CD4-positive, alpha-beta T cell (primary cell): ENCODE results near the gene PPT1. TPM values are rescaled to one million over a fixed set of nuclear protein-coding genes. Genes with fewer than 3 reads are reported as not detected.

Experiments
- ATAC-seq: fragments of 200-7000 bp; cut with Tn5 transposase; one replicate; pipeline ENCODE4 v1.10.0; 2022; ENCODE audit warnings: mild to moderate bottlenecking; ENCODE audit not compliant: poor library complexity
- CTCF ChIA-PET: fragments of 350-600 bp; sonication (Branson Sonifier 250); formaldehyde crosslinking; loops from one replicate; lab custom pipeline; 2021; ENCODE audit warnings: antibody characterized with exemption, inconsistent platforms; lab: Charles Lee
- POLR2A ChIA-PET: fragments of 350-600 bp; sonication (Branson Sonifier 250); formaldehyde crosslinking; loops from one replicate; lab custom pipeline; 2021; ENCODE audit warnings: antibody characterized with exemption, inconsistent platforms; lab: Charles Lee
- DNase-seq, 14 experiments: peaks; one replicate each; pipeline ENCODE4 v3.0.0-alpha.2; 2013 to 2020; ENCODE audit warnings: mixed read lengths in 2 of 14
- H3K27ac ChIP-seq, 2 donors: one replicate each; pipeline versions ENCODE4 v1.5.1 to v1.7.0; 2013; ENCODE audit warnings: low read length in 2 of 2, low read depth in 1 of 2, mild to moderate bottlenecking in 1 of 2
- H3K27me3 ChIP-seq, 2 experiments: 1 replicate in 1 of 2; 2 replicates in 1 of 2; pipeline versions ENCODE4 v1.6.1 to v1.7.0; 2013; ENCODE audit warnings: low read length in 2 of 2, control low read depth in 1 of 2, mild to moderate bottlenecking in 1 of 2, moderate library complexity in 1 of 2; ENCODE audit not compliant: insufficient read depth in 2 of 2, control insufficient read depth in 1 of 2
- H3K36me3 ChIP-seq: one replicate; pipeline ENCODE4 v1.6.1; 2013; ENCODE audit warnings: low read length, control low read depth; ENCODE audit not compliant: insufficient read depth
- H3K4me1 ChIP-seq: one replicate; pipeline ENCODE4 v1.6.1; 2013; ENCODE audit warnings: low read length, control low read depth; ENCODE audit not compliant: insufficient read depth
- H3K4me3 ChIP-seq: one replicate; pipeline ENCODE4 v1.5.1; 2013; ENCODE audit warnings: mild to moderate bottlenecking, low read length, moderate library complexity
- H3K9me3 ChIP-seq, 2 experiments: 1 replicate in 1 of 2; 2 replicates in 1 of 2; pipeline versions ENCODE4 v1.6.1 to v1.7.0; 2013; ENCODE audit warnings: low read length in 2 of 2, mild to moderate bottlenecking in 2 of 2, control low read depth in 1 of 2, moderate library complexity in 1 of 2; ENCODE audit not compliant: control insufficient read depth in 1 of 2, insufficient read depth in 1 of 2
- H3K27ac Mint-ChIP-seq: one replicate; pipeline ENCODE4 v1.8.0; 2020; ENCODE audit warnings: mixed read lengths
- H3K27me3 Mint-ChIP-seq: one replicate; pipeline ENCODE4 v1.8.0; 2021; ENCODE audit warnings: mixed read lengths
- H3K36me3 Mint-ChIP-seq: one replicate; pipeline ENCODE4 v1.8.0; 2021; ENCODE audit warnings: low read depth, mixed read lengths
- H3K4me1 Mint-ChIP-seq: one replicate; pipeline ENCODE4 v1.8.0; 2021; ENCODE audit warnings: low read depth, mixed read lengths
- H3K4me3 Mint-ChIP-seq: one replicate; pipeline ENCODE4 v1.8.0; 2020; ENCODE audit warnings: mild to moderate bottlenecking, mixed read lengths
- H3K9me3 Mint-ChIP-seq: one replicate; pipeline ENCODE4 v1.8.0; 2020; ENCODE audit warnings: mixed read lengths
- intact Hi-C, 2 experiments: fragments of 100-400 bp; cut with DNase I in 1 of 2; cut with micrococcal nuclease in 1 of 2; formaldehyde crosslinking; loops; one replicate each; pipeline versions ENCODE4 v1.15.1 to v1.9.0; 2023 to 2025; cut with DNase I, micrococcal nuclease
- total RNA-seq, 174 experiments: library from RNA in 2 of 174; stranded (reverse) in 2 of 174; gene quantifications; one replicate each; pipeline ENCODE4 v1.2.3 and lab custom pipeline; 2021 to 2026
- TF ChIP-seq, protein P1 (sequence below): fragments of 200-600 bp; IDR thresholded peaks from one replicate; pipeline ENCODE4 v1.8.0; 2022; ENCODE audit warnings: antibody characterized with exemption, mild to moderate bottlenecking

The PPT1 gene
- total RNA-seq, 2 experiments from 2014 or later, result 31.9 to 34.5 TPM

DNA sequence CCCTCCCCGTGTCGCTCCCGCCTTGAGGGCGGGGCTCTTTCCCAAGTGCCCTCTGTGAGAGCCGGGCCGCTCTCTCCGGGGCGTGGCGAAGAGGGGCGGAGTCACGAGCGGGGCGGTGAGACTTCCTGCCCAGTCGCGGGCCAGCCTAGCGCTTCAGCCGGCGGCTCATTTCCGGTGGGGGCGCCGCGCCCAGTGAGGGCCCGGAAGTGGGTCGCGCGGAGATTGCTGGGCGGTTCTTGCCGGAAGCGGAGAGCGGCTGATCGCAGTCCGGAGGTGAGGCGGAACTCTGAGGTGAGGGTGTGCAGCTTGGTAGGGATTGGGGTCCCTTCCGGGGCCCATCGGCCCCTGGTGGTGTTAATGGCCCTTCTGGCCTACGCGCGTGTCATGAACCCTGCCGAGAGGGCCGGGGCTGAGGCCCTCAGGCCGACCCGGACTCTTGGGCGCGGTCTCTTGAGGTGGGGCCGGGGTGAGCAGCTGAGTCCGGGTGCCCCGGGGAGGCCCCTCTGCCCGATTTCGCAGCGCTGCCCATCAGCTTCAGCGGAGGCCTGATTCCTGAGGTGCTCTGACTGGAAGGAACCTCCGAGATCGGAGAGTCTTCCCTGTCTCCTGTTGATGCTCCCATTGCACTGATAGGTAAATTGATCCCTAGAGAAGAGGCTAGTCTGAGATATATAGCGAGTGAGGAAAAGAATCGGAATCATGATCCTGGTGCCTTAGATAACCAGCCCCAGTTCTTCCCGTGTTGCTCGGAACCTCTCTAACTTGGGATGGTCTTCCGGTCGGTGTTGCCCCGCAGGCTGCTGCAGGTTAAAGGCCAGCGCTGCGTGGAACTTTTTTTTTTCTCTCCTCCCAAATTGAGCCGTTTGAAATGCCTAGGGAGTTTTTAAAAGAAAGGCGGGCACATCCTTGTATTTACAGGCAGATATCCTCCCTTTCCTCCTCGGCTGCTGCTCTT is 56.3 kb downstream of the PPT1 start, which contains the start of gene CAP1:
Gene CAP1, plus strand, starts transcription at position 219 of the 955 bp plus-strand sequence. CDS start 18,618 bp downstream, outside the sequence.
- CTCF ChIA-PET, result interaction anchor here (1.3 kb wide), 1 partner anchor 8 kb away, joined by 4 read pairs; no protein-coding TSS in a partner anchor
- peaks cover 83% of the 10 kb centered on the region for H3K4me1 Mint-ChIP-seq
- H3K27ac ChIP-seq, result peak within 1 kb of the TSS; percentile 88 to 93
- H3K27ac Mint-ChIP-seq, result peak within 1 kb of the TSS; percentile 95
- peak within 1 kb of the TSS; percentile 100 for H3K4me3 ChIP-seq
- ATAC-seq, result peak; percentile 88
- DNase-seq, result peak; percentile 99 to 100 (median 100)
- H3K36me3 Mint-ChIP-seq, result peaks cover 55% of the 10 kb centered on the region
- peaks cover 14% of the 10 kb centered on the region for H3K36me3 ChIP-seq
- no peaks in the 10 kb centered on the region for H3K9me3 Mint-ChIP-seq
- H3K4me3 Mint-ChIP-seq, result peak within 1 kb of the TSS; percentile 98
- TF ChIP-seq, protein P1, sequence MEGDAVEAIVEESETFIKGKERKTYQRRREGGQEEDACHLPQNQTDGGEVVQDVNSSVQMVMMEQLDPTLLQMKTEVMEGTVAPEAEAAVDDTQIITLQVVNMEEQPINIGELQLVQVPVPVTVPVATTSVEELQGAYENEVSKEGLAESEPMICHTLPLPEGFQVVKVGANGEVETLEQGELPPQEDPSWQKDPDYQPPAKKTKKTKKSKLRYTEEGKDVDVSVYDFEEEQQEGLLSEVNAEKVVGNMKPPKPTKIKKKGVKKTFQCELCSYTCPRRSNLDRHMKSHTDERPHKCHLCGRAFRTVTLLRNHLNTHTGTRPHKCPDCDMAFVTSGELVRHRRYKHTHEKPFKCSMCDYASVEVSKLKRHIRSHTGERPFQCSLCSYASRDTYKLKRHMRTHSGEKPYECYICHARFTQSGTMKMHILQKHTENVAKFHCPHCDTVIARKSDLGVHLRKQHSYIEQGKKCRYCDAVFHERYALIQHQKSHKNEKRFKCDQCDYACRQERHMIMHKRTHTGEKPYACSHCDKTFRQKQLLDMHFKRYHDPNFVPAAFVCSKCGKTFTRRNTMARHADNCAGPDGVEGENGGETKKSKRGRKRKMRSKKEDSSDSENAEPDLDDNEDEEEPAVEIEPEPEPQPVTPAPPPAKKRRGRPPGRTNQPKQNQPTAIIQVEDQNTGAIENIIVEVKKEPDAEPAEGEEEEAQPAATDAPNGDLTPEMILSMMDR, result no peak
- H3K27me3 Mint-ChIP-seq, result no peaks in the 10 kb centered on the region
- intact Hi-C loops, result loop anchor here (1.0 to 10.0 kb wide), 7 partner anchors 9 to 654 kb away; partner anchors contain the start of genes ZMPSTE24 (in 2 of the 2), NFYC (in 1 of the 2), RLF (in 1 of the 2) and ZNF684 (in 1 of the 2)
- peaks cover 77% of the 10 kb centered on the region for H3K4me1 ChIP-seq
- no peaks in the 10 kb centered on the region for H3K27me3 ChIP-seq
- no peaks in the 10 kb centered on the region for H3K9me3 ChIP-seq
- POLR2A ChIA-PET, result interaction anchor here (0.6 to 3.4 kb wide), 12 partner anchors 9 to 341 kb away, joined by 3 to 56 read pairs (median 4); partner anchors contain the start of genes SMAP2 and ZMPSTE24

DNA sequence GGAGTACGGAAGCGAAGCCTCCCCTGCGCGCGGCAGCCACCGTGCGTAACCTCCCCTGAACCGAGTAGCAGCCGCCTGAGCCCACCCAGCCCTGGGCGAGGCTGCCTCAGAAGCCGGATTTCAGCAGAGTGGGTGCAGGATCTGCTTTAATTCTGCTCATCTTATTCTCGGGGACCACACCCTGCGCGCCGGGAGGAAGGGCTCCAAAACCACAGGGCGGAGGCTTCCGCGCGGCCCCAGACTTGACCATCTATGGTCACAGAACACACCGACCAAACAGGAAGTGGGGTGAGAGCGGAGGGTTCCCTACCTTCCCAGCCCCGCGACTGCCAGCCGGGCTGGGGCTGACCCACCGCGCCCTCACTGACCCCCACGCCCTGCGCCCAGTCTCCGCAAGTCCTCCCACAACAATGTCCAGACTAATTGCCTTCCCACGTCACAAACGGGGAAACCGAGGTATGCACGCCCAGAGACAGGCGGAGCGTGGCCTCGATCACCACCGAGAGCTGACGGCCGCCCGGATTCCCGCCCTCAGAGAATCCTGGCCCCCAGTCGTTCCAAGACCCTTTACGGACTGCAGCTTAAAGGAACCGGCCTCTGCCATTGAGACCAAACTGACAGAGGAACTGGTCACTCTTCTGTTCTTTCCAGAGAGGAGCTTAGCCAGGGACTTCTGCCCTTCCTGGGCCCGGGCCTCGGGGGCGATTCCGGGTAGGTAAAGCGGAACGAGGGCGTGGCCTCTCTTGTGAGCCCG is 57.1 kb downstream of the PPT1 start:
- peak overlapping the region; percentile 95 for H3K27ac Mint-ChIP-seq
- ATAC-seq, result peak; percentile 32
- Histone ChIP-seq H3K4me3 (peak overlapping the region; percentile 100), H3K27me3 (no peaks in the 10 kb centered on the region), H3K27ac (peak overlapping the region; percentile 86 to 93), H3K9me3 (no peaks in the 10 kb centered on the region), H3K4me1 (peaks cover 77% of the 10 kb centered on the region), H3K36me3 (peaks cover 10% of the 10 kb centered on the region)
- intact Hi-C loops, result loop anchor here (1.0 to 10.0 kb wide), 9 partner anchors 9 to 655 kb away; partner anchors contain the start of genes ZMPSTE24 (in 2 of the 2), NFYC (in 1 of the 2), PPIE (in 1 of the 2) and RLF (in 1 of the 2)
- peak; percentile 27 to 89 (median 62) for DNase-seq
- H3K4me1 Mint-ChIP-seq, result peaks cover 80% of the 10 kb centered on the region
- peak overlapping the region; percentile 98 for H3K4me3 Mint-ChIP-seq
- H3K27me3 Mint-ChIP-seq, result no peaks in the 10 kb centered on the region
- TF ChIP-seq, protein P1, result no peak
- H3K9me3 Mint-ChIP-seq, result no peaks in the 10 kb centered on the region
- POLR2A ChIA-PET, result interaction anchor here (0.6 to 3.4 kb wide), 20 partner anchors 8 to 823 kb away, joined by 3 to 56 read pairs (median 4); partner anchors contain the start of genes CITED4, SMAP2, ZFP69 and ZFP69B
- CTCF ChIA-PET, result interaction anchor here (0.7 to 1.5 kb wide), 4 partner anchors 8 to 434 kb away, joined by 3 to 4 read pairs (median 4); no protein-coding TSS in a partner anchor
- H3K36me3 Mint-ChIP-seq, result peaks cover 48% of the 10 kb centered on the region
